ENCODE measurements around the gene CTSF.

The CTSF gene

DNA sequence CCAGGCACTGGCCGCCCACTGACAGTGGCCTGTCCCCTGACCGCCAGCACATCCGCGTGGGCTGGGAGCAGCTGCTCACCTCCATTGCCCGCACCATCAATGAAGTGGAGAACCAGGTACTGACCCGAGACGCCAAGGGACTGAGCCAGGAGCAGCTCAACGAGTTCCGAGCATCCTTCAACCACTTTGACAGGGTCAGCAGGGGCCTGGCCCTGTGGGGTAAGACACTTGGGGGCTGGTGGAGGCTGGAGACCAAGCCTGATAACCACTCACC is 6.5 kb downstream of the CTSF start:
- Histone ChIP-seq H3K4me1 (ENCODE audit: control insufficient read depth, insufficient read depth, low read length) (peaks cover 5% of the 10 kb centered on the region), H3K9ac (ENCODE audit: low read length) (no peak overlapping the region), H3K4me3 (ENCODE audit: low read length) (no peak overlapping the region), H3K27ac (ENCODE audit: low read depth, low read length) (no peak overlapping the region), H3K36me3 (ENCODE audit: control insufficient read depth, insufficient read depth, low read length) (peaks cover 2% of the 10 kb centered on the region), H3K27me3 (ENCODE audit: control insufficient read depth, insufficient read depth, low read length) (no peaks in the 10 kb centered on the region)

DNA sequence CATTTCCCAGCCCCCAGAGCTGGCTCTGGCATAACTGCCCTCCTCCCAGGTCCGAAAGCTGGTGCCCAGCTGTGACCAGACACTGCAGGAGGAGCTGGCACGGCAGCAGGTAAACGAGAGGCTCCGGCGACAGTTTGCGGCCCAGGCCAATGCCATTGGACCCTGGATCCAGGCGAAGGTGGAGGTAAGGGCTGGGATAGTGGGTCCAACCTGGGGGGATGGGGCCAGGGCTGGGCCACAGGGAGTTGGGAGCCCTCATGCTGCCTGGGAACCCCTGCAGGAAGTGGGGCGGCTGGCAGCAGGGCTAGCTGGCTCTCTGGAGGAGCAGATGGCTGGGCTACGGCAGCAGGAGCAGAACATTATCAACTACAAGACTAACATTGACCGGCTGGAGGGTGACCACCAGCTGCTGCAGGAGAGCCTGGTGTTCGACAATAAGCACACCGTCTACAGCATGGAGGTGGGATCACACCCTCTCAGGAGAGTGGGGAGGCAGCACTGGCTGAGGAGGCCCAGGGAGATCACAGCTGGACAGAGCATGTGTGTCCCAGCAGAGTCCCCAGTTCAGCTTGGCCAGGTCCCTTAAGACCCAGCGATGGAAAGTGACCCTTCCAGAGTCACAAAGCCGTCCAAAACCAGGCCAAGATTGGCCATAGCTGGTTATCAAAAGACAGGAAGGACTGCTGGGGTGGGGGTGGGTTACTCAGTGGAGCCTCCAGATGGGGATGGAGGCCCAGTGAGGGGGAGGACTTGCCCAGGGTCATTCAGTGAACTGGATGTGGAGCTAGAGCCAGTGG is 7.0 kb downstream of the CTSF start:
- Histone ChIP-seq H3K27me3 (ENCODE audit: control insufficient read depth, insufficient read depth, low read length) (no peaks in the 10 kb centered on the region), H3K27ac (ENCODE audit: low read depth, low read length) (no peak overlapping the region), H3K36me3 (ENCODE audit: control insufficient read depth, insufficient read depth, low read length) (peaks cover 2% of the 10 kb centered on the region), H3K4me3 (ENCODE audit: low read length) (no peak overlapping the region), H3K4me1 (ENCODE audit: control insufficient read depth, insufficient read depth, low read length) (peaks cover 5% of the 10 kb centered on the region), H3K9ac (ENCODE audit: low read length) (no peak overlapping the region)

DNA sequence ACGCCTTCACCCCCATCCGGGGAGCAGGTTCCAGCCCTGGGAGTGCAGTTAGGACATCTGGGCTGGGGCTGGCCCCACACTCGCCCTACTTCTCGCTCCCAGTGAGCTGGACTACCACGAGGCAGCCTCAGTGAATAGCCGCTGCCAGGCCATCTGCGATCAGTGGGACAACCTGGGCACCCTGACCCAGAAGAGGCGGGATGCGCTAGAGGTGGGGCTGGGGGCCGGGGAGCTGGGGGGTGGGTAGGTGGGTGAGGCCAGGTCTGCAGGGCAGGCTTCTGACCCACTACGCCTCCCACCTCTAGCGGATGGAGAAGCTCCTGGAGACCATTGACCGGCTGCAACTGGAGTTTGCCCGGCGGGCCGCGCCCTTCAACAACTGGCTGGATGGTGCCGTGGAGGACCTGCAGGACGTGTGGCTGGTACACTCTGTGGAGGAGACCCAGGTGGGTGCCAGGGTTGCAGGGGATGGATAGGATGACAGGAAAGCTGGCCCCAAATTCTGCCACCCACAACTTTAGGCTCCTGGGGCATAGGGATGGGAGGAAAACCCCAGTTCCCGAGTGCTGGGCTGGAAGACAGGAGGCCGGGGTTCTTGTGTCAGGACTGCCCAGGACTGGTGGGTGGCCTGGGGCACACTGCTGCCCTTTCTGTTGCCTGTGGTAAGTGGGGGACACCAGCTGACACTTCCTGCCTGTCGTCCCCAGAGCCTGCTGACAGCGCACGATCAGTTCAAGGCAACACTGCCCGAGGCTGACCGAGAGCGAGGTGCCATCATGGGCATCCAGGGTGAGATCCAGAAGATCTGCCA is 8.3 kb downstream of the CTSF start:
- Histone ChIP-seq H3K27ac (ENCODE audit: low read depth, low read length) (no peak overlapping the region), H3K36me3 (ENCODE audit: control insufficient read depth, insufficient read depth, low read length) (peaks cover 2% of the 10 kb centered on the region), H3K9ac (ENCODE audit: low read length) (no peak overlapping the region), H3K27me3 (ENCODE audit: control insufficient read depth, insufficient read depth, low read length) (no peaks in the 10 kb centered on the region), H3K4me1 (ENCODE audit: control insufficient read depth, insufficient read depth, low read length) (peaks cover 5% of the 10 kb centered on the region), H3K4me3 (ENCODE audit: low read length) (no peak overlapping the region)

DNA sequence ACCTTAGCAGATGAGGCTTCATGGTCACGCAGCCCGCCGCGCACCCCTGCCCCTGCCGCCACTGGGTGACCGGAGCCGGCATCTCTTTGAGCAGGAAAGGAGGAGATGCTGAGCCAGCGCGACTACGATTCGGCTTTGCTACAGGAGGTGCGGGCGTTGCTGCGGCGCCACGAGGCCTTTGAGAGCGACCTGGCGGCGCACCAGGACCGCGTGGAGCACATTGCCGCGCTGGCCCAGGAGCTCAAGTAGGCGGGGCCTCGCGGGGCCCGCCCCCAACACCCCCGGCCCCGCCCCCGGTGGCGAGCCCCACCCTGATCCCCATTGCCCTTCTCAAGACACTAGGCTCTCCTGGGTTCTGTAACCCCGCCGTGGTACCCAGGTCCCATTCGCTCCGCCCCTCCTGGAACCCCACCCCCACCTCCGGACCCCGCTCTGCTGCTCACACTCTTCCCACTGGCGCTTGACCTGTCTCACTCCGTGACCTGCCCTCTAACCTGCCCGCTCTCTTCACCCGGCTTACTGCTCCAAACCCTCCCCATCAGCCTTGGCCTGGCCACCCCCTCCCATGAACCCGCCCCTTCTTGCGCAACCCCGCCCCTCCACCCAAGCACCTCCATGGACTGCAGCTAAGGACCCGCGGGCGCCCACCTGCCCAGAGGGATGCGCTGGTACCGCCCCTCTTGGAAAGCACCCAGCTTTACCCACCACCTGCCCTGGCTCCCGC is 9.1 kb downstream of the CTSF start:
- peaks cover 5% of the 10 kb centered on the region for H3K4me1 ChIP-seq (ENCODE audit: control insufficient read depth, insufficient read depth, low read length)
- no peaks in the 10 kb centered on the region for H3K27me3 ChIP-seq (ENCODE audit: control insufficient read depth, insufficient read depth, low read length)
- no peak overlapping the region for H3K4me3 ChIP-seq (ENCODE audit: low read length)
- H3K27ac ChIP-seq (ENCODE audit: low read depth, low read length): no peak overlapping the region
- peaks cover 2% of the 10 kb centered on the region for H3K36me3 ChIP-seq (ENCODE audit: control insufficient read depth, insufficient read depth, low read length)
- H3K9ac ChIP-seq (ENCODE audit: low read length): no peak overlapping the region

DNA sequence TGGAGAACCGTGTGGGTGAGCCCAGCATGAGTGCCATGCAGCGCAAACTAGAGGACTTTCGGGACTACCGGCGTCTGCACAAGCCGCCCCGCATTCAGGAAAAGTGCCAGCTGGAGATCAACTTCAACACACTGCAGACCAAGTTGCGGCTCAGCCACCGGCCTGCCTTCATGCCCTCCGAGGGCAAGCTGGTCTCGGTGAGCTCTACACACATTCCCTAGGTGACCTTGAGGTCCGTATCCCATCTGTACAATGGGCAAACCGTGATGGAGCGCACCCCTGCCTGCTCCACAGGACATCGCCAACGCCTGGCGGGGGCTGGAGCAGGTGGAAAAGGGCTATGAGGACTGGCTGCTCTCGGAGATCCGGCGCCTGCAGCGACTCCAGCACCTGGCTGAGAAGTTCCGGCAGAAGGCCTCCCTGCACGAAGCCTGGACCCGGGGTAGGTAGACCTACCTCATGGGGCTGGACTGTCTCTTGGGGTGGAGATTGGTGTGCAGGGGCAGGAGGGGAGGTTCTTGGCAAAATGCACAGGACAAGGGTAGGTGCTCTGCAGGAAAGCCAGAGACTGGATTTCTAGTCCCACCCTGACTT is 10.6 kb downstream of the CTSF start:
- no peaks in the 10 kb centered on the region for H3K27me3 ChIP-seq (ENCODE audit: control insufficient read depth, insufficient read depth, low read length)
- H3K9ac ChIP-seq (ENCODE audit: low read length): no peak overlapping the region
- H3K4me1 ChIP-seq (ENCODE audit: control insufficient read depth, insufficient read depth, low read length): peaks cover 5% of the 10 kb centered on the region
- H3K36me3 ChIP-seq (ENCODE audit: control insufficient read depth, insufficient read depth, low read length): no peaks in the 10 kb centered on the region
- H3K4me3 ChIP-seq (ENCODE audit: low read length): no peak overlapping the region
- no peak overlapping the region for H3K27ac ChIP-seq (ENCODE audit: low read depth, low read length)

DNA sequence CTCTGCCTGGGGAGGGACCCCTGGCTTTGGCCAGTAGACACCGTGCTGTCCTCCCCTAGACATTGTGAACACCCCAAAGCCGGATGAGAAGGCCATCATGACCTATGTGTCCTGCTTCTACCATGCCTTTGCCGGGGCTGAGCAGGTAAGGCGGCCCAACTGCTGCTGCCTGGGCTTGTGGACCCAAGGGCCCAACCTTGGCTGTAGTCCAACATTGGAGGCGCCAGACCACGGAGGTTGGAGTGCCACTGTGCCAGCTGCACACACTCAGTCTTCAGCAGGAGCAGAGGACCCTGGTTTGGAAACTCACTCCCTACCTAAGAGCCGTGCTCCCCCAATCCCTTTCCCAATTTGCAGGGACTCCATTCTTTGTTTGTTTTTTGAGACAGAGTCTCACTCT is 12.3 kb downstream of the CTSF start:
- H3K27ac ChIP-seq (ENCODE audit: low read depth, low read length): no peak overlapping the region
- H3K4me1 ChIP-seq (ENCODE audit: control insufficient read depth, insufficient read depth, low read length): peaks cover 5% of the 10 kb centered on the region
- H3K4me3 ChIP-seq (ENCODE audit: low read length): no peak overlapping the region
- no peaks in the 10 kb centered on the region for H3K27me3 ChIP-seq (ENCODE audit: control insufficient read depth, insufficient read depth, low read length)
- no peak overlapping the region for H3K9ac ChIP-seq (ENCODE audit: low read length)
- no peaks in the 10 kb centered on the region for H3K36me3 ChIP-seq (ENCODE audit: control insufficient read depth, insufficient read depth, low read length)

DNA sequence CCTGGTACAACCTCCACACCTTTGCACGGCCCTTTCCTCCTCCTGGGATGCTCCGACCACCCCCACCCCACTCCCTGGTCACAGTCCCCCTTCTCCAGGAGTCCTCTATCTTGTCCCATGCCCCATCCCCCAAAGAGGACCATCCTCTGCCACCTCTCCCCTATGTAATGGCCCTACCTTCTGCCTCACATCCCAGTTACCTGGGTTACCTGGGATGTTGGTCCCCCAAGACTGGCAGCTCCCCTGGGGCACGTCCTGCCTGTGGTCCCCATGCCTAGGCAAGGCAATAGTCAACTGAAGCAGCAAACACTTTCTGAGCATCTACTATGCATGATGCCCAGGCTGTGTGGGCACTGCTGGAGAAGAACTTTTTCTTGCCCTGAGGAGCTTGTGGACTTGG is 13.0 kb downstream of the CTSF start:
- no peak overlapping the region for H3K4me3 ChIP-seq (ENCODE audit: low read length)
- H3K36me3 ChIP-seq (ENCODE audit: control insufficient read depth, insufficient read depth, low read length): no peaks in the 10 kb centered on the region
- no peak overlapping the region for H3K9ac ChIP-seq (ENCODE audit: low read length)
- H3K27ac ChIP-seq (ENCODE audit: low read depth, low read length): no peak overlapping the region
- H3K4me1 ChIP-seq (ENCODE audit: control insufficient read depth, insufficient read depth, low read length): peaks cover 5% of the 10 kb centered on the region
- H3K27me3 ChIP-seq (ENCODE audit: control insufficient read depth, insufficient read depth, low read length): no peaks in the 10 kb centered on the region

DNA sequence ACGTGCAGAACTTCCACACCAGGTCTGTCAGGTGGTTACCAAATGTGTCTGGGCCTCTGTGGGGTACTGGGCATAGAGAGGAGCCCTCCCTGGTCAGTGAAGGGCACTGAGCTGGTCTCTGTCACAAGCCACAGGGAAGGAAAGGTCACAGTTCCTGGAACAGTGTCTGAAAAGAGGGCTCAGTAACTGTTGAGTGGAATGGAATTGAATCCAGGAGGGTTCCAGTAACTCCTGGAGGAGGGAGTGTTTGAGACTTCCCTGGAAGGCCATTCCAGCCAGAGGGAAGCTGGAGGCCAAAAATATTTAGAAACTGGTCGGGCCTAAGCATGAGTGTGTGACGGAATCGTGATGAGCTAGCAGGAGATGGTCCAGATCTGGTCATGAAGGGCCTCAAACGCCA is 13.8 kb downstream of the CTSF start:
- Histone ChIP-seq H3K4me1 (ENCODE audit: control insufficient read depth, insufficient read depth, low read length) (peaks cover 5% of the 10 kb centered on the region), H3K36me3 (ENCODE audit: control insufficient read depth, insufficient read depth, low read length) (no peaks in the 10 kb centered on the region), H3K9ac (ENCODE audit: low read length) (no peak overlapping the region), H3K4me3 (ENCODE audit: low read length) (no peak overlapping the region), H3K27ac (ENCODE audit: low read depth, low read length) (no peak overlapping the region), H3K27me3 (ENCODE audit: control insufficient read depth, insufficient read depth, low read length) (no peaks in the 10 kb centered on the region)

DNA sequence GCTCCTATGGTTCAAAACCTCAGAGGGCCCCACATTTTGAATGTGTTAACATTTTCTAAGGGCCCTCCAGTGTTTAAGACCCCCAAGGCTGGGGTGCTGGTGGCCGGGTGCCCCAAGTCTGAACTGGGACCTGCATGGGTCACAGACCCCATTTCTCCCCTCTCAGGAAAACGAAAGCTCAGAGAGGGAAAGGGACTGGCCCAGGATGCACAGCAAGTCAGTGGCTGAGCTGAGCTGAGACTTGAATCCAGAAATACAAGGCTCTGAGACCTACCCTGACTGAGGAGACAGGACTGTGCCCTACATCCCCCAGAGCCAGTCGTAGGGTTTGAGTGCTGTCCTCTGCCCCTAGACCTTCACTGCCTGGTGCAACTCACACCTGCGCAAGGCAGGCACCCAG is 17.5 kb downstream of the CTSF start:
- peaks cover 3% of the 10 kb centered on the region for H3K4me1 ChIP-seq (ENCODE audit: control insufficient read depth, insufficient read depth, low read length)
- no peak overlapping the region for H3K4me3 ChIP-seq (ENCODE audit: low read length)
- H3K36me3 ChIP-seq (ENCODE audit: control insufficient read depth, insufficient read depth, low read length): no peaks in the 10 kb centered on the region
- no peaks in the 10 kb centered on the region for H3K27me3 ChIP-seq (ENCODE audit: control insufficient read depth, insufficient read depth, low read length)
- no peak overlapping the region for H3K9ac ChIP-seq (ENCODE audit: low read length)
- no peak overlapping the region for H3K27ac ChIP-seq (ENCODE audit: low read depth, low read length)

DNA sequence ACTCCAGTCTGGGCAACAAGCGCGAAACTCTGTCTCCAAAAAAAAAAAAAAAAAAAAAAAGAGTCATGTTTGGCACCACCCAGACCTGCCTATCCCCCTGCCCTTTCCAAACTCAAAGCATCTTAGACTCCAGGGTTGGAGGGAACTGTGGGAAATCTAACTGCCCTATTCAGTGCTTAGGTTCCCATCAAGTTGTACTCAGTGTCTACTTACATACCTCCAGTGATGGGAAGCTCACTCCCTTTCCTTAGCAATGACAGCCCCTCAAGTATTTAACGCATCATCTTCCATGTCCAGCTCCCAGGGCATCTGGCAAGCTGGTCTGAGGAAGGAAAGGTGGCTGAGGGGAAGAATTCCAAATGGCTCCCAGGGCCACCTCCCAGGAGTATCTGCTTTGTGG is 18.7 kb downstream of the CTSF start:
- H3K4me1 ChIP-seq (ENCODE audit: control insufficient read depth, insufficient read depth, low read length): peaks cover 3% of the 10 kb centered on the region
- no peak overlapping the region for H3K9ac ChIP-seq (ENCODE audit: low read length)
- H3K4me3 ChIP-seq (ENCODE audit: low read length): no peak overlapping the region
- H3K36me3 ChIP-seq (ENCODE audit: control insufficient read depth, insufficient read depth, low read length): no peaks in the 10 kb centered on the region
- H3K27me3 ChIP-seq (ENCODE audit: control insufficient read depth, insufficient read depth, low read length): no peaks in the 10 kb centered on the region
- no peak overlapping the region for H3K27ac ChIP-seq (ENCODE audit: low read depth, low read length)

DNA sequence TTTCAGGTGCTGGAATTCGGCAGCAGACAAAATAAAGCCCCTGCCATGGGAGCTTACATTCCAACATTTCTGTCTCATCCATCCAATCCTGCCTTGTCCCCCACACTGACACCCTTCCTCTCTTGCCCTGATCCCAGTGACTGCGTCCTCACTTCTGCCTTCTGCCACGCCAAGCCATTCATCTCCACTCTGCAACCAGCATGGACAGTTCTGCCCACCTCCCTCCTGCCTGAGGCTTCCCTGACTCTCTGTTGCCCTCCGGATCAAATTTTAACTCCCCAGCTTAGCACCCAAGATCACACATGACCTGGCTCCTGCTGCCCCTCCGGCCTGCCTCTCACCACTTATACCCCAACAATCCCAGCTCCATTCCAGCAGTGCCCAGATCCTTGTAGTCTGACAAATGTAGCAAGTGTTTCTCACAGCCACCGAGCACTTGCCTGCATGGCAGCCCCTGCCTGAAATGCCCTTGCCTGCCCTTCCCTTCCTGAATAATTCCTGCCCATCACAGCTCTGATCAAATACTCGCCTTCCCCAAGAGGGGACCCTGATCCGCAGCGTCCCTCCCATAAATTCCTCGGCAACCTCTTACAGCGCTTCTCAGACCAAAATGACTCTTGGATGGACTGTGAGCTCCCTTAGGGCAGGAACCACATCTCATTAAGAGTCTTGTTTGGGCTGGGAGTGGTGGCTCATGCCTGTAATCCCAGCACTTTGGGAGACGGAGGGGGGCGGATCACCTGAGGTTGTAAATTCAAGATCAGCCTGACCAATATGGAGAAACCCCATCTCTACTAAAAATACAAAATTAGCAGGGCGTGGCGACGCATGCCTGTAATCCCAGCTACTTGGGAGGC is 19.4 kb downstream of the CTSF start:
- Histone ChIP-seq H3K9ac (ENCODE audit: low read length) (no peak overlapping the region), H3K27me3 (ENCODE audit: control insufficient read depth, insufficient read depth, low read length) (no peaks in the 10 kb centered on the region), H3K36me3 (ENCODE audit: control insufficient read depth, insufficient read depth, low read length) (no peaks in the 10 kb centered on the region), H3K27ac (ENCODE audit: low read depth, low read length) (no peak overlapping the region), H3K4me1 (ENCODE audit: control insufficient read depth, insufficient read depth, low read length) (peaks cover 6% of the 10 kb centered on the region), H3K4me3 (ENCODE audit: low read length) (no peak overlapping the region)

DNA sequence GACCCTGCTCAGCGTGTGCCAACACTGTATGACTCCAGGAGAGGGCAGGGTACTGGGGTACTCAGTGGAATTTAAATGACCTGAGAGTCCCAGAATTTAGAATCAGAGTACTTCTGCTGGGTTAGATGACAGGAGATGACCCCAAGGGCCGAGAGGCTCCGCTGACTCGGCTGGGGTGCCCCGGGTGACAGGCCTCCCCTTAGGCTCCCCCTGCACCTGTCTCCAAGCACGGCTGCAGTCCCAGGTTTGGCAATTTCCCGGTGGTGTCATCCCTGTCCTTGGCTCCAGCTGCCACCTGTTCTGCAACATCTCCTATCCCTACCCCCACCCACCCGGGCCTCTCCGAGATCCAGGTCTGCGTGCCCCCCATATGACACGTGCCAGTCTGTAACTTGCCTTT is 20.4 kb downstream of the CTSF start:
- Histone ChIP-seq H3K4me3 (ENCODE audit: low read length) (no peak overlapping the region), H3K4me1 (ENCODE audit: control insufficient read depth, insufficient read depth, low read length) (peaks cover 6% of the 10 kb centered on the region), H3K27me3 (ENCODE audit: control insufficient read depth, insufficient read depth, low read length) (no peaks in the 10 kb centered on the region), H3K27ac (ENCODE audit: low read depth, low read length) (no peak overlapping the region), H3K36me3 (ENCODE audit: control insufficient read depth, insufficient read depth, low read length) (no peaks in the 10 kb centered on the region), H3K9ac (ENCODE audit: low read length) (no peak overlapping the region)

All from rectal smooth muscle tissue (tissue), 1 donor.